ENCODE measurements around the gene TBL3.

- TF ChIP-seq CTCF (conservative IDR thresholded peaks at IDR 0.05; ENCODE audit: low read length) (no peak), EZH2phosphoT487 (IDR thresholded peaks at IDR 0.05; ENCODE audit: borderline replicate concordance) (no peak)
These were observed 27.1 kb upstream of the TBL3 start for GRCh38 chr16:1944612-1945199.
